GM18517 (cell line): Measurements from ENCODE around the gene RNF183.
"Not testable (repeated sequence)": the region's sequence is repeated elsewhere in the genome, so short reads cannot be mapped to it uniquely, and the experiment has no call there.

Experiments used
- ATAC-seq: cut with Tn5 transposase; IDR thresholded peaks from one replicate; pipeline ENCODE4 v1.9.1; 2021; ENCODE audit warnings: mild to moderate bottlenecking, moderate library complexity; ENCODE audit not compliant: unreplicated experiment

RNF183 gene

GRCh38 chr9:113275157-113276131 is 27.7 kb downstream of the RNF183 start, which contains the start of the genes CDC26 and PRPF4:
CDC26 (minus strand) TSS chr9:113275572; CDS start chr9:113272507, 3,065 bp downstream.
PRPF4 (plus strand) TSS chr9:113275658; CDS start chr9:113275744, 86 bp downstream.
- ATAC-seq, result peak; percentile 95

DNA sequence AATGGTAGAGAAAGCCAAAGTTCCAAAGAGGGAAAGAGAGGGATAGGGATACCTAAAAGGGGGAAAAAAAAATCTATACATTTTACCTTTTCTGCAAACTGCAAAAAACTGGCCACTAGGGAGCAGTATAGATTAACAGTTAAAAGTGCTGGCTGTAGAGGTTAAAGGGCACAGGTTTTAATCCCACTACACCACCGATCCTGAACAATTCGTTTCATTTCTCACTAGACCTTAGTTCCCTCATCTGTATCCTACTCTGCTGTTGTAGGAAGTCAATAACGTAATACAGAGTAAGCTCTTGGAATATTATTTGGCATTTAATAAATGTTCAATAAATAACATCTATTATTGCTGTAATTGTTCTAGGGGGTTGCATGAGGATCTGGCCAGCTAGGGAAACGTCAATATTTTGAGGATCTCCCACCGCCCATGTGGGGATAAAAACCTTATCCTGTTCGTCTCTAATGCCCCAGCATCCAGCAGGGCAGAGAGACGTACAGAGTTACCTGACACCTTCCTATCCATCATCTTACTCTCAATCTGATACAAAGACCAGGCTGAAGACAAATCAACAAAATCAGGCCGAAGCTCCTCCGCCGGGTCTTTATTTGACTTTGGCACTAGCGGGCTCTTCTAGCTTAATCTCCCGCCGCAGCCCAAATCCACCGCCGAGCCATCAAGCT is 28.6 kb downstream of the RNF183 start:
- peak; percentile 37 for ATAC-seq

- ATAC-seq, result no peak
Observed at GRCh38 chr9:113269871-113270270, 33.3 kb downstream of the RNF183 start.

- ATAC-seq, result no peak
Observed at GRCh38 chr9:113269355-113269754, 33.8 kb downstream of the RNF183 start.

DNA sequence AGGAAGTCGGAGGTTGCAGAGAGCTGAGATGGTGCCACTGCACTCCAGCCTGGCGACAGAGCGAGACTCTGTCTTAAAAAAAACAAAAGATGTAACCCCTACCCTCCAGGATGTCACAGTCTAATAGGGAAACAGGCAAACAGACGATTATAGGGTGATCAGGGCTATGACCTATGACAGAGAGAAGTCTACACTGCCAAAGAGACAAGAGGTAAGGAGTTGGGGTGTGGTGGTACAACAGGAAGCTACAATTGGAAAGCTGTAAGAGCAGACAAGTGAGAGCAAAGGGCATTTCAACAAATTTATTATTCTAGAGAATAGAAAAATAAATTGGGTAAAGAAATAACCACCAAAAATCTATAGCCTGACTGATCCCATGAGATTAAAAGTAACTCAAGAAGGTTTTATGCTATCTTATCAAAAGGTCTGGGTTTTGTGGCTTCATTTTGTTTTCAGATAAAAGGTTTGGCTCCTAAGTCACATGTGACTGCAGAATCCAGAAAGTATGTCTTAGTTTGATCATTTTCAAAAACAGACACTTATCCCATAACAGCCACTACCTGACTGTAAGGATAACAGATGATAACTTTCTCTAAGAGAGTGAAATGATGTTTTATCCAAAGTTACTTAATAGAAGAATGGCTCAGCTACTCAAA is 35.1 kb downstream of the RNF183 start:
- no peak for ATAC-seq

GRCh38 chr9:113266174-113266573 is 37.0 kb downstream of the RNF183 start:
- ATAC-seq, result no peak

GRCh38 chr9:113261917-113262671 is 41.1 kb downstream of the RNF183 start:
- no peak for ATAC-seq

DNA sequence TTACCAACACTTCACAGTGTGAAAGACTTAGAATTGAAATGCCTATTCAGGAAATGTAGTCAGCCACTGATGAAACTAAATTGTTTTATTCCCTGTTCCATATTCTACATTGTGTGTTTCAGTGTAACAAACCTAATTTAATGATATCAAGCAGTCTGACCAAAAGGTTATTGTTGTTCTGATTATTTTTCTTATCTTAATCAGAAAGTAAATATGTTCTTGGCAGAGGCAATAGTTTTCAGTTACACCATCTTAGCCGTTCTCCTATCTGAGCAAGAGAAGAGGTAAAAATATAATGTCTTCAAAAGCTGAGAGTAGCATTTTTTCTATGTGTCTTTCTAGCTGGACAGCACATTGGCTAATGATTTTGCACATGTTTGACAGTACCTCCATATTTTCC is 44.9 kb downstream of the RNF183 start:
- ATAC-seq, result no peak

DNA sequence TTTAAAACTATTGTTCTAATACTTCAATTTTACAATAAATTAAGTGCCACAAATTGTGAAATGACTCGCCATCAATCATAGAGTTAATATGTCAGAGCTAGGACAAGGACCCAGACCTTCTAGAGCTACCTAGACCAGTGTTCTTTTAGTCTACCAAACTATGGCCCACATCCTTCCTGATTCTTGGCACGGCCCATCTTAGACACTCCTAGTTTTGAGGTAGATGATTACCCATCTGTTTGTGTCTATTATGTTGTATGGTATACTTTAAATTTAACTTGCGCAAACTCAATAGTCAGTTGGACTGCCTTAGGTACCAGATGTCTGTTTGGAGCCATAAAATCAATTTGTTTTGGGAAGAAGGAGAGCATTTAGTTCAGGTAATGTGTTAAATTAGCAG is 45.3 kb downstream of the RNF183 start:
- ATAC-seq, result no peak

- ATAC-seq, result no peak
Observed at GRCh38 chr9:113255438-113255837, 47.7 kb downstream of the RNF183 start.

DNA sequence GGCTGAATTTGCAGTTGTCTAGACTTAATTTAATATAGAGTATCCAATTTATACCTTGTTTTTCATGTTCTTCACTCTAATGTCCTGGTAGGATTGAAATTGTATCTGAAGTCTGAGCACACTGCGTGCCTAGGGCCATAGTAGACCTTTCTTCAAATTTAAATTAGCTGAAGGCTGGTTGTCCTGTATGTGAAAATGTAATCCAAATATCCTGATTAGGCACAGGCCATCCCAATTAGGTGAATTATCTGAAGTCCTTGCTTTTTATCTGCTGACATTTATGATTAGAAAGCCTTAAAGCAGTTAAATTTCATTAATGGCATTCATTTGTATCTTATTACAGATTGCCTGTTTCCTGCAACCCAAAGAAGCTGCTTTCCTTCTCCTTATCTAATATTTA is 48.2 kb downstream of the RNF183 start:
- no peak for ATAC-seq

DNA sequence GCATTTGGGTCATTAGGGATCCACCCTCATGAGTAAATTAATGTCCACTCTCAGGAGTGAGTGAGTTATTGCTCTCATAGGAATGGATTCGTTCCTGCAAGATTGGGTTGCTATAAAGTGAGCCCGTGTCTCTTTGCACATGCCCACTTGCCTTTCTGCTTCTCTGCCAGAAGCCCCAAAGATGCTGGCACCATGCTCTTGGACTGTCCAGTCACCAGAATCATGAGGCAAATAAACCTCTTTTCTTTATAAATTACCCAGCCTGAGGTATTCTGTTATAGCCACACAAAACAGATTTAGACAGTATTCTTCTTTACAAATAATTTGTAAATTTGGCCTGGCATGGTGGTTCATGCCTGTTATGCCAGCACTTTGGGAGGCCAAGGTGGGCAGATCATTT is 52.4 kb downstream of the RNF183 start:
- ATAC-seq, result no peak

DNA sequence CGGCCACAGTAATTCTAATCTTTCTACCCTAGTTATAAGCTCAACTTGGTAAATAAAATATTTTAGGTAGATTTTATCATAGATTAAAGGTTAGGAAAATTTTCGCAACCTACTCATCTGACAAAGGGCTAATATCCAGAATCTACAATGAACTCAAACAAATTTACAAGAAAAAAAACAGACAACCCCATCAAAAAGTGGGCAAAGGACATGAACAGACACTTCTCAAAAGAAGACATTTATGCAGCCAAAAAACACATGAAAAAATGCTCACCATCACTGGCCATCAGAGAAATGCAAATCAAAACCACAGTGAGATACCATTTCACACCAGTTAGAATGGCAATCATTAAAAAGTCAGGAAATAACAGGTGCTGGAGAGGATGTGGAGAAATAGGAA is 53.5 kb downstream of the RNF183 start:
- not testable (repeated sequence) for ATAC-seq

DNA sequence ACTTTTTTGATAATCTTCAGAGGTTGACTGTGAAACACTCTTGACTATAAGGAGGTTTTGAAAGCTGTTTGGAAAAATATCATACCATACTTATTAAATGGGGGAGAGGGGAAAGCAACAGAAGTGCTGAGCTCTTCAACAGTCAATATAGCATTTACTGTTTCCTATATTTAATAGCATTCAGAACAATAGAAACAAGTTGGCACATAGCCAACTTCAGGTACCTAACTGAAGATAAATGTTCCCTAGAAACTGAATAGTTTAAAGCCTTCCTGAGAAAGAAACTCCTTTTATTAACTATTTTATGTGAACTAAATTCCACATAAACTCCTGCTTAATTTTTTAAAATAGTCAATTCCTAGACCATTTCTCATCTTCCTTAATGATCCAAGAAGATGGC is 55.5 kb downstream of the RNF183 start:
- ATAC-seq, result no peak
